SJSA1 (cell line): Measurements from ENCODE around the gene RNF17. TPM values are rescaled to one million over a fixed set of nuclear protein-coding genes. Genes with fewer than 3 reads are reported as not detected.
"Not testable (repeated sequence)": the region's sequence is repeated elsewhere in the genome, so short reads cannot be mapped to it uniquely, and the experiment has no call there.

Experiments used
- DNase-seq, 2 experiments: peaks; one replicate each; pipeline ENCODE4 v3.0.0-alpha.2; 2015 to 2020; ENCODE audit warnings: low spot score in 2 of 2, low read depth in 1 of 2
- H3K27ac ChIP-seq: fragments of 250-450 bp; sonication (Bioruptor Pico); 2 replicates; pipeline ENCODE4 v1.5.1; 2020; ENCODE audit warnings: mild to moderate bottlenecking, moderate library complexity
- H3K27me3 ChIP-seq: fragments of 250-450 bp; sonication (Bioruptor Pico); replicated peaks from 2 replicates; pipeline ENCODE4 v1.5.1; 2020; ENCODE audit warnings: mild to moderate bottlenecking, moderate library complexity
- H3K36me3 ChIP-seq: fragments of 250-450 bp; sonication (Bioruptor Pico); 2 replicates; pipeline ENCODE4 v1.5.1; 2020; ENCODE audit warnings: mild to moderate bottlenecking
- H3K4me1 ChIP-seq: fragments of 250-450 bp; sonication (Bioruptor Pico); replicated peaks from 2 replicates; pipeline ENCODE4 v1.6.1; 2021; ENCODE audit warnings: mild to moderate bottlenecking
- H3K4me3 ChIP-seq: fragments of 250-450 bp; sonication (Bioruptor Pico); 2 replicates; pipeline ENCODE4 v1.5.1; 2020; ENCODE audit warnings: mild to moderate bottlenecking
- H3K9me3 ChIP-seq: fragments of 250-450 bp; sonication (Bioruptor Pico); replicated peaks from 2 replicates; pipeline ENCODE4 v1.5.1; 2020; ENCODE audit warnings: mild to moderate bottlenecking
- total RNA-seq: library from RNA; depleted of rRNA; stranded (reverse); fragments of >200 nt; shearing (Covaris generic); gene quantifications from 2 replicates; pipeline ENCODE4 v1.2.3, GENCODE V29; 2014; rRNA removed

Gene RNF17, protein sequence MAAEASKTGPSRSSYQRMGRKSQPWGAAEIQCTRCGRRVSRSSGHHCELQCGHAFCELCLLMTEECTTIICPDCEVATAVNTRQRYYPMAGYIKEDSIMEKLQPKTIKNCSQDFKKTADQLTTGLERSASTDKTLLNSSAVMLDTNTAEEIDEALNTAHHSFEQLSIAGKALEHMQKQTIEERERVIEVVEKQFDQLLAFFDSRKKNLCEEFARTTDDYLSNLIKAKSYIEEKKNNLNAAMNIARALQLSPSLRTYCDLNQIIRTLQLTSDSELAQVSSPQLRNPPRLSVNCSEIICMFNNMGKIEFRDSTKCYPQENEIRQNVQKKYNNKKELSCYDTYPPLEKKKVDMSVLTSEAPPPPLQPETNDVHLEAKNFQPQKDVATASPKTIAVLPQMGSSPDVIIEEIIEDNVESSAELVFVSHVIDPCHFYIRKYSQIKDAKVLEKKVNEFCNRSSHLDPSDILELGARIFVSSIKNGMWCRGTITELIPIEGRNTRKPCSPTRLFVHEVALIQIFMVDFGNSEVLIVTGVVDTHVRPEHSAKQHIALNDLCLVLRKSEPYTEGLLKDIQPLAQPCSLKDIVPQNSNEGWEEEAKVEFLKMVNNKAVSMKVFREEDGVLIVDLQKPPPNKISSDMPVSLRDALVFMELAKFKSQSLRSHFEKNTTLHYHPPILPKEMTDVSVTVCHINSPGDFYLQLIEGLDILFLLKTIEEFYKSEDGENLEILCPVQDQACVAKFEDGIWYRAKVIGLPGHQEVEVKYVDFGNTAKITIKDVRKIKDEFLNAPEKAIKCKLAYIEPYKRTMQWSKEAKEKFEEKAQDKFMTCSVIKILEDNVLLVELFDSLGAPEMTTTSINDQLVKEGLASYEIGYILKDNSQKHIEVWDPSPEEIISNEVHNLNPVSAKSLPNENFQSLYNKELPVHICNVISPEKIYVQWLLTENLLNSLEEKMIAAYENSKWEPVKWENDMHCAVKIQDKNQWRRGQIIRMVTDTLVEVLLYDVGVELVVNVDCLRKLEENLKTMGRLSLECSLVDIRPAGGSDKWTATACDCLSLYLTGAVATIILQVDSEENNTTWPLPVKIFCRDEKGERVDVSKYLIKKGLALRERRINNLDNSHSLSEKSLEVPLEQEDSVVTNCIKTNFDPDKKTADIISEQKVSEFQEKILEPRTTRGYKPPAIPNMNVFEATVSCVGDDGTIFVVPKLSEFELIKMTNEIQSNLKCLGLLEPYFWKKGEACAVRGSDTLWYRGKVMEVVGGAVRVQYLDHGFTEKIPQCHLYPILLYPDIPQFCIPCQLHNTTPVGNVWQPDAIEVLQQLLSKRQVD (N-terminal part only)
- not detected in 2 replicates for total RNA-seq

- Histone ChIP-seq H3K27me3 (no peaks in the 10 kb centered on the region), H3K36me3 (no peaks in the 10 kb centered on the region), H3K27ac (no peak within 1 kb of the TSS), H3K4me1 (no peaks in the 10 kb centered on the region), H3K4me3 (no peak within 1 kb of the TSS), H3K9me3 (no peaks in the 10 kb centered on the region)
- DNase-seq, result no peak
Measured at GRCh38 chr13:24763596-24764275, at the start of gene RNF17. RNF17 (plus strand) TSS chr13:24764169; CDS start chr13:24764204, 35 bp downstream.

GRCh38 chr13:24716011-24716410 lies 48.0 kb upstream of the RNF17 start:
- Histone ChIP-seq H3K9me3 (no peaks in the 10 kb centered on the region), H3K27me3 (no peaks in the 10 kb centered on the region), H3K4me1 (no peaks in the 10 kb centered on the region), H3K4me3 (no peak overlapping the region), H3K36me3 (no peaks in the 10 kb centered on the region), H3K27ac (no peak overlapping the region)
- DNase-seq, result no peak

- DNase-seq, result no peak
Measured at GRCh38 chr13:24716446-24716845, 47.5 kb upstream of the RNF17 start.

GRCh38 chr13:24717217-24717616 lies 46.8 kb upstream of the RNF17 start:
- Histone ChIP-seq H3K9me3 (no peaks in the 10 kb centered on the region), H3K4me3 (no peak overlapping the region), H3K36me3 (no peaks in the 10 kb centered on the region), H3K4me1 (no peaks in the 10 kb centered on the region), H3K27ac (no peak overlapping the region), H3K27me3 (no peaks in the 10 kb centered on the region)
- DNase-seq, result no peak

More at GRCh38 chr13:24716446-24716845, 47.5 kb upstream of the RNF17 start:
- Histone ChIP-seq H3K27me3 (no peaks in the 10 kb centered on the region), H3K27ac (no peak overlapping the region), H3K4me3 (no peak overlapping the region), H3K4me1 (no peaks in the 10 kb centered on the region), H3K36me3 (no peaks in the 10 kb centered on the region), H3K9me3 (no peaks in the 10 kb centered on the region)

- DNase-seq, result no peak
- Histone ChIP-seq H3K9me3 (no peaks in the 10 kb centered on the region), H3K4me3 (no peak overlapping the region), H3K36me3 (no peaks in the 10 kb centered on the region), H3K4me1 (no peaks in the 10 kb centered on the region), H3K27me3 (no peaks in the 10 kb centered on the region), H3K27ac (no peak overlapping the region)
Measured at GRCh38 chr13:24718192-24718965, 45.6 kb upstream of the RNF17 start.

GRCh38 chr13:24719139-24719538 lies 44.8 kb upstream of the RNF17 start:
- Histone ChIP-seq H3K27me3 (no peaks in the 10 kb centered on the region), H3K9me3 (no peaks in the 10 kb centered on the region), H3K4me3 (no peak overlapping the region), H3K36me3 (no peaks in the 10 kb centered on the region), H3K4me1 (no peaks in the 10 kb centered on the region), H3K27ac (no peak overlapping the region)
- no peak for DNase-seq

DNA sequence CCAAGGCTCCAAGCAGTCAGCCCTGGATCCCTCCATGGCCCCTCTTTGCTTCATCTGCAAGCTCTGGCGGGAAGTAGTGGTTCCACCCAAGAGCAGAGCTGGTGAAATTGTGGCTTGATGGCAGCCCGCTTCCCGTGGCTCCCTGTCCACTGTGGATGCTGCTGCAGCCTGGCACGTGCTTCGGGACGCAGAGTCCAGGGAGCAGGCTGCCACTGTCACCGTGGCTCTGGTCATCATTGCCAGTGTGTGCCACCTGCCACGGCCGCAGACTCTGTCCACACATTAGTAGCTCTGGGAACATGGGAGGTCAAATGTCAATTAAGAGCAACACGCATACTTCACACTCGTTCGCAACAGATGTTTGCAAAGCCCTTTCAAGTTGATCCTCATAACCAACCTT lies 40.8 kb upstream of the RNF17 start:
- no peak overlapping the region for H3K4me3 ChIP-seq

GRCh38 chr13:24724714-24725113 lies 39.3 kb upstream of the RNF17 start:
- DNase-seq, result no peak
- no peak overlapping the region for H3K4me3 ChIP-seq

More for the DNA sequence above, 40.8 kb upstream of the RNF17 start:
- Histone ChIP-seq H3K9me3 (no peaks in the 10 kb centered on the region), H3K27ac (no peak overlapping the region), H3K36me3 (no peaks in the 10 kb centered on the region), H3K4me1 (no peaks in the 10 kb centered on the region), H3K27me3 (no peaks in the 10 kb centered on the region)
- DNase-seq, result no peak

DNA sequence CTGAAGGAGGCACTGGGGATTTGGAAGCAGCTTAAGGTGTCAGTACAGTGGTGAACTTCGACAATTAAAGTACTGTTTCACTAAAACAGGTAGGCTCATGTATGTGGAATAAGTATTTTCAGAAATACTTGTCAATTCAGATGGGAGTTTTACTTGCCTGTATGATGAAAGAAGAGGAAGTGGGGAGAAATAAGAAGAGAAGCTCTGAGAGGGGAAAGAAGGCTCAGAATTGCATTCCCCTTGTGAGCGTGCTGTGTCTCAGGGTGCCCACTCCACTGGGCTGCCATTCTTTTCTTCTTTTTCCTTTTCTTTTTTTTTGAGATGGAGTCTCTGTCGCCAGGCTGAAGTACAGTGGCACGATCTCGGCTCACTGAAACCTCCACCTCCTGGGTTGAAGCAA lies 38.6 kb upstream of the RNF17 start:
- no peaks in the 10 kb centered on the region for H3K9me3 ChIP-seq
- no peaks in the 10 kb centered on the region for H3K27me3 ChIP-seq
- no peak overlapping the region for H3K27ac ChIP-seq
- no peak for DNase-seq
- no peaks in the 10 kb centered on the region for H3K4me1 ChIP-seq
- no peaks in the 10 kb centered on the region for H3K36me3 ChIP-seq
- no peak overlapping the region for H3K4me3 ChIP-seq

More at GRCh38 chr13:24724714-24725113, 39.3 kb upstream of the RNF17 start:
- H3K9me3 ChIP-seq, result no peaks in the 10 kb centered on the region
- H3K27me3 ChIP-seq, result no peaks in the 10 kb centered on the region
- no peaks in the 10 kb centered on the region for H3K4me1 ChIP-seq
- no peaks in the 10 kb centered on the region for H3K36me3 ChIP-seq
- H3K27ac ChIP-seq, result no peak overlapping the region

GRCh38 chr13:24727731-24728601 lies 36.0 kb upstream of the RNF17 start:
- Histone ChIP-seq H3K27ac (no peak overlapping the region), H3K4me3 (no peak overlapping the region), H3K36me3 (no peaks in the 10 kb centered on the region), H3K4me1 (no peaks in the 10 kb centered on the region), H3K27me3 (no peaks in the 10 kb centered on the region), H3K9me3 (no peaks in the 10 kb centered on the region)
- peak; percentile 30 to 62 for DNase-seq

- not testable (repeated sequence) for H3K36me3 ChIP-seq, H3K27me3 ChIP-seq, H3K9me3 ChIP-seq, H3K4me1 ChIP-seq, H3K27ac ChIP-seq, H3K4me3 ChIP-seq
- DNase-seq, result peak in 1 of 2 experiments; percentile 5
Measured at GRCh38 chr13:24730873-24731567, 32.9 kb upstream of the RNF17 start.
